ENCODE measurements around the gene MACROD2.

GRCh38 chr20:15567219-15567618, 1571.9 kb downstream of the MACROD2 start:
- no peak for TF ChIP-seq CTCF (IDR thresholded peaks at IDR 0.05; ENCODE audit: poor library complexity, severe bottlenecking)
- TF ChIP-seq POLR2AphosphoS5 (IDR thresholded peaks at IDR 0.05) = no peak
- TF ChIP-seq EP300 (conservative IDR thresholded peaks at IDR 0.05; ENCODE audit: poor library complexity, severe bottlenecking) = no peak
- no peak for TF ChIP-seq SMC3 (conservative IDR thresholded peaks at IDR 0.05; ENCODE audit: poor library complexity)
- TF ChIP-seq EZH2 (IDR thresholded peaks at IDR 0.05; ENCODE audit: borderline replicate concordance, insufficient read depth, low read length, poor library complexity, severe bottlenecking) = no peak
